HepG2 (cell line): ENCODE data around the gene TLE2. TPM values are rescaled to one million over a fixed set of nuclear protein-coding genes. Genes with fewer than 3 reads are reported as not detected.
"Not testable (repeated sequence)": the region's sequence is repeated elsewhere in the genome, so short reads cannot be mapped to it uniquely, and the experiment has no call there.

ENCODE experiments used
- ATAC-seq: fragments of 200-7000 bp; cut with Tn5 transposase; 3 replicates; pipeline ENCODE4 v1.9.1; 2020; ENCODE audit warnings: mild to moderate bottlenecking, moderate library complexity
- BruUV-seq: library from RNA; stranded (reverse); fragments of 400-500 nt; replicated peaks from 2 replicates; lab custom pipeline; 2021; lab: Mats Ljungman, UMichigan
- CTCF ChIA-PET: fragments of 300-600 bp; formaldehyde crosslinking; extraction: SDS; loops from one replicate; lab custom pipeline; 2021; ENCODE audit warnings: low total read pairs, inconsistent platforms, low intra/inter-chr PET ratio; lab: Yijun Ruan, JAX
- POLR2A ChIA-PET: fragments of 350-600 bp; sonication (Branson Sonifier 250); formaldehyde crosslinking; loops from one replicate; lab custom pipeline; 2020; ENCODE audit warnings: antibody characterized with exemption, inconsistent platforms; lab: Yijun Ruan, JAX
- DNase-seq: peaks from one replicate; pipeline ENCODE4 v3.0.0-alpha.2; 2015; ENCODE audit warnings: low spot score
- FAIRE-seq: peaks from 3 replicates; lab custom pipeline; 2011; peaks lifted over from hg19 to GRCh38; lab: Jason Lieb, UNC
- H2AFZ ChIP-seq: one replicate; pipeline ENCODE4 v1.6.1; 2011; ENCODE audit warnings: low read length, inconsistent platforms
- H3K27ac ChIP-seq: fragments of 300-600 bp; 3 replicates; pipeline ENCODE4 v1.8.0; 2011; ENCODE audit warnings: mixed run types, mild to moderate bottlenecking, mixed read lengths, low read length, inconsistent platforms; ENCODE audit not compliant: insufficient read depth; ENCODE audit errors: extremely low read length
- H3K27me3 ChIP-seq, 2 experiments: fragments of 200-600 bp in 1 of 2; 2 replicates in 1 of 2; 3 replicates in 1 of 2; pipeline versions ENCODE4 v1.6.0 to v1.8.0; 2011; ENCODE audit warnings: low read length in 2 of 2, mild to moderate bottlenecking in 2 of 2, moderate library complexity in 2 of 2, inconsistent platforms in 1 of 2; ENCODE audit not compliant: insufficient read depth in 2 of 2, control insufficient read depth in 1 of 2
- H3K36me3 ChIP-seq, 2 experiments: fragments of 200-600 bp in 1 of 2; replicated peaks in 1 of 2; 2 replicates in 1 of 2; 3 replicates in 1 of 2; pipeline versions ENCODE4 v1.5.1 to v1.8.0; 2011; ENCODE audit warnings: low read length in 2 of 2, inconsistent platforms in 1 of 2; ENCODE audit not compliant: insufficient read depth in 2 of 2, control insufficient read depth in 1 of 2
- H3K4me1 ChIP-seq: 2 replicates; pipeline ENCODE4 v1.5.1; 2012; ENCODE audit warnings: low read length, inconsistent platforms; ENCODE audit not compliant: insufficient read depth
- H3K4me2 ChIP-seq: 2 replicates; pipeline ENCODE4 v1.6.0; 2011; ENCODE audit warnings: low read depth, low read length, inconsistent platforms
- H3K4me3 ChIP-seq, 3 experiments: fragments of 200-600 bp in 1 of 3; sonication (generic), shearing (Covaris generic) in 1 of 3; replicated peaks in 1 of 3; 2 replicates each; pipeline ENCODE4 v1.5.1; 2011 to 2016; ENCODE audit warnings: low read length in 3 of 3, inconsistent platforms in 2 of 3, low read depth in 2 of 3, mild to moderate bottlenecking in 2 of 3, control low read depth in 1 of 3, mixed read lengths in 1 of 3; ENCODE audit not compliant: insufficient read depth in 1 of 3
- H3K79me2 ChIP-seq: one replicate; pipeline ENCODE4 v1.6.1; 2011; ENCODE audit warnings: low read length, inconsistent platforms; ENCODE audit not compliant: insufficient read depth
- H3K9ac ChIP-seq: 2 replicates; pipeline ENCODE4 v1.6.0; 2011; ENCODE audit warnings: mild to moderate bottlenecking, low read depth, low read length, inconsistent platforms; ENCODE audit not compliant: insufficient read depth
- H3K9me3 ChIP-seq: 2 replicates; pipeline ENCODE4 v1.5.1; 2012; ENCODE audit warnings: mild to moderate bottlenecking, low read length
- H4K20me1 ChIP-seq: 2 replicates; pipeline ENCODE4 v1.6.0; 2011; ENCODE audit warnings: inconsistent platforms, mild to moderate bottlenecking, low read length, moderate library complexity; ENCODE audit not compliant: insufficient read depth
- ADNP ChIP-seq: sonication (generic); formaldehyde crosslinking; IDR thresholded peaks from 2 replicates; pipeline ENCODE4 v1.4.0; 2020; ENCODE audit warnings: missing genetic modification reagents
- HOXD1 ChIP-seq: sonication (generic); formaldehyde crosslinking; IDR thresholded peaks from 2 replicates; pipeline ENCODE4 v1.5.0; 2020; ENCODE audit warnings: missing genetic modification reagents
- ZNF563 ChIP-seq: sonication (generic); formaldehyde crosslinking; IDR thresholded peaks from 2 replicates; pipeline ENCODE4 v1.8.0; 2022; ENCODE audit warnings: mild to moderate bottlenecking, moderate library complexity, missing genetic modification reagents
- ZNF704 ChIP-seq: sonication (generic); formaldehyde crosslinking; IDR thresholded peaks from 2 replicates; pipeline ENCODE4 v1.8.1; 2023; ENCODE audit warnings: mild to moderate bottlenecking, inconsistent platforms, moderate library complexity, missing genetic modification reagents, borderline replicate concordance
- WGBS: methylation state at CpG from one replicate; pipeline ENCODE4 v1.1.6; 2017; ENCODE audit warnings: low lambda C conversion rate; 5-methylcytosine and 5-hydroxymethylcytosine counted together
- in situ Hi-C: cut with HindIII; loops from 2 replicates; pipeline ENCODE4 v1.10.0; 2017; ENCODE audit warnings: low pct_unique_long_range_greater_than_20kb; ENCODE audit not compliant: extremely low pct_ligation_motif_present
- intact Hi-C: fragments of 100-400 bp; cut with micrococcal nuclease; formaldehyde crosslinking; loops from one replicate; pipeline ENCODE4 v1.10.0; 2022; ENCODE audit not compliant: unreplicated experiment
- polyA plus RNA-seq, 8 experiments: library from polyadenylated mRNA; depleted of rRNA in 3 of 8; stranded (reverse) in 7 of 8; unstranded in 1 of 8; fragments of >200 nt; fragmentation: Illumina TruSeq in 4 of 8; extraction: Trizol in 4 of 8; gene quantifications; 2 replicates each; pipeline versions ENCODE4 v1.2.1 to v1.2.3, GENCODE V29; 2011 to 2016; ENCODE audit warnings: low read depth in 4 of 8, missing spikeins in 1 of 8, mixed read lengths in 1 of 8; ENCODE audit not compliant: insufficient read depth in 1 of 8
- total RNA-seq, 5 experiments: library from RNA; depleted of rRNA; stranded (reverse); fragments of >200 nt; fragmentation: Illumina TruSeq; extraction: Trizol; gene quantifications; 2 replicates each; pipeline ENCODE4 v1.2.3, GENCODE V29; 2016; ENCODE audit warnings: low read depth in 1 of 5

TLE2 gene
- total and polyA plus RNA-seq, 2 of the 13 experiments (the other 11 are each of a cell fraction or from before 2014, with no cell fraction given), result 0.07 to 0.81 TPM

GRCh38 chr19:3036977-3037544 is 8.0 kb upstream of the TLE2 start:
- BruUV-seq, DNase-seq, H3K27me3 ChIP-seq, ATAC-seq, H2AFZ ChIP-seq, H3K36me3 ChIP-seq, H3K79me2 ChIP-seq, CTCF ChIA-PET, intact Hi-C loops, H4K20me1 ChIP-seq, H3K9me3 ChIP-seq, H3K9ac ChIP-seq, in situ Hi-C loops, FAIRE-seq: not testable (repeated sequence)
- peak overlapping the region; percentile 85 for H3K27ac ChIP-seq
- 37% methylated on average over 12 of the region's 14 CpGs for WGBS
- POLR2A ChIA-PET, result interaction anchor here (0.6 to 3.0 kb wide), 4 partner anchors 16 to 60 kb away, joined by 3 to 21 read pairs (median 5); partner anchors contain the start of genes TLE5 and TLE6
- peaks cover 53% of the 10 kb centered on the region for H3K4me1 ChIP-seq
- TF ChIP-seq ZNF563 (CRISPR knock-in tag) (0 out of 2 replicates have a peak, but pooled peaks have one; percentile 17), ZNF704 (0 out of 2 replicates have a peak, but pooled peaks have one; percentile 5), ADNP (CRISPR knock-in tag) (peak; percentile 64; the same call in 1 of the 2 replicates), HOXD1 (CRISPR knock-in tag) (0 out of 2 replicates have a peak, but pooled peaks have one; percentile 14)
- peak overlapping the region; percentile 76 for H3K4me2 ChIP-seq
- peak overlapping the region; percentile 46 to 78 (median 73); a peak in 4 of 6 replicates for H3K4me3 ChIP-seq
